Neuron (in vitro differentiated cells): ENCODE measurements around the gene ZBTB16.

Experiments used
- H2AFZ ChIP-seq: one replicate; pipeline ENCODE4 v1.6.1; 2013; ENCODE audit warnings: low read depth, mild to moderate bottlenecking, inconsistent platforms, low read length, moderate library complexity
- H3K27me3 ChIP-seq: one replicate; pipeline ENCODE4 v1.6.1; 2013; ENCODE audit warnings: low read length; ENCODE audit not compliant: insufficient read depth
- H3K36me3 ChIP-seq: one replicate; pipeline ENCODE4 v1.6.1; 2013; ENCODE audit warnings: low read length; ENCODE audit not compliant: insufficient read depth
- H3K4me1 ChIP-seq: one replicate; pipeline ENCODE4 v1.6.1; 2013; ENCODE audit warnings: low read length; ENCODE audit not compliant: insufficient read depth
- H3K4me3 ChIP-seq: 2 replicates; pipeline ENCODE4 v1.5.1; 2013; ENCODE audit warnings: mild to moderate bottlenecking, low read length, moderate library complexity
- H3K9me3 ChIP-seq: one replicate; pipeline ENCODE4 v1.6.1; 2013; ENCODE audit warnings: low read length

The ZBTB16 gene

DNA sequence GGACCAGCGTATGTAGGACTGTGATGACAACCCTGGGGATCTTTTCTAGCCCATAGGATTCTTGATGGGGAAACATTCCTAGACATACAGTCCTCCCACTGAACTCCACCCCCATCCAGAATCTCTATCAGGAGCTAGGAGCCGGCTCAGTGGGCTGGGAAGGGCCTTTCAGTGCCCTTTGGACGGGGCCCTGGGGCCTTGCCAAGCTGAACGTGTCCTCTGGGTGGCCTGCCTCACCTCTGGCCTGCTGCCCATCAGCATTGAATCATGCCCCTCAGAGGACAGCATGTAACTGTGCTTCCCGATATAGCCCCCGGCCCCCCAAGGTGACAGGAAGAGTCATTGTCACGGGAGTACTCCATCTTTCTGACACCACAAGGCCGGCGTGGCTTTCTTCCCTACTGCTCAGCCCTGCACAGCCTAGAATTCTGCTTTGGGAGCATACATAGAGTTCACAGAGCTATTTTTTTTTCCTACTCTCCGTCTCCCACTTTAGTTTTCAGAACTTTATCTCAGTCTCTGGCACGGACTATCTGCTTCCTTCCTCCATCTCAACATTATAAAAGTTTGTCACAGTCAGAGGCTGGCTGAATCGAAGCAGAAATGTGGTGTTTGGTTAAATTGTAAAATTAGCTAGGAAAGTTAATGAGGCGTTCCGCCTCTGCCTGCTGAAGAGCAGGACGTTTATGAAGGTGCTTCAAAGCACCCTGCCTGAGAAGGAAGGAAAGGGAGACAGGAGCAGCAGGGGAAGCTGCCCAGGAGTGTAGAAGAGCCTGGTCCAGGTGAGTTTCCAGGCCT lies 111.9 kb downstream of the ZBTB16 start:
- H3K9me3 ChIP-seq, result peaks cover 2% of the 10 kb centered on the region
- peaks cover 51% of the 10 kb centered on the region for H3K4me1 ChIP-seq
- H3K36me3 ChIP-seq, result no peaks in the 10 kb centered on the region
- no peak overlapping the region for H2AFZ ChIP-seq
- no peak overlapping the region for H3K4me3 ChIP-seq
- no peaks in the 10 kb centered on the region for H3K27me3 ChIP-seq

GRCh38 chr11:114172055-114172861 lies 112.7 kb downstream of the ZBTB16 start:
- Histone ChIP-seq H3K27me3 (no peaks in the 10 kb centered on the region), H3K4me1 (peaks cover 44% of the 10 kb centered on the region)

GRCh38 chr11:114172871-114173444 lies 113.4 kb downstream of the ZBTB16 start:
- Histone ChIP-seq H3K4me1 (peaks cover 37% of the 10 kb centered on the region), H3K27me3 (no peaks in the 10 kb centered on the region), H2AFZ (no peak overlapping the region), H3K4me3 (no peak overlapping the region), H3K36me3 (no peaks in the 10 kb centered on the region), H3K9me3 (peaks cover 2% of the 10 kb centered on the region)

More at GRCh38 chr11:114172055-114172861, 112.7 kb downstream of the ZBTB16 start:
- Histone ChIP-seq H3K4me3 (no peak overlapping the region), H2AFZ (no peak overlapping the region), H3K9me3 (peaks cover 2% of the 10 kb centered on the region), H3K36me3 (no peaks in the 10 kb centered on the region)

DNA sequence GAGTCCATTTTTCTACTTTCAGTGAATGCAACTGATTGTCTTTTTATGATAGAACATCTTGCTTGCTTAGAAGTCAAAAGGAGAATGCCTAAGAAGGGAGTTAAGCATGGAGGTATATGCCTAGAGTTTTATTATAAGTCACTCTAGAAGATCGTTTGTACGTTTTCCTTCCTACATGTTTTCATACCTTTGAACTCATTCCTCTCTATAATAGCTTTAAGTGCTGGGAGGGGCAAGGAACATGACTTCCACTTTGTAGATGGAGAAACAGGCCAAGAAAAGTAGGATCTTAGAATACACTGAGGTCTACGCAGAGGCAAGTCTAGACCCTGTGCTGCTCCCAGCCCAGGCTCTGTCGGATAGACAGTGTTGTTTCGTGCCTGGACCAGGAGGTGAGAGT lies 114.3 kb downstream of the ZBTB16 start:
- Histone ChIP-seq H3K4me3 (no peak overlapping the region), H3K27me3 (no peaks in the 10 kb centered on the region), H2AFZ (no peak overlapping the region), H3K4me1 (peaks cover 30% of the 10 kb centered on the region), H3K9me3 (peaks cover 2% of the 10 kb centered on the region), H3K36me3 (no peaks in the 10 kb centered on the region)

DNA sequence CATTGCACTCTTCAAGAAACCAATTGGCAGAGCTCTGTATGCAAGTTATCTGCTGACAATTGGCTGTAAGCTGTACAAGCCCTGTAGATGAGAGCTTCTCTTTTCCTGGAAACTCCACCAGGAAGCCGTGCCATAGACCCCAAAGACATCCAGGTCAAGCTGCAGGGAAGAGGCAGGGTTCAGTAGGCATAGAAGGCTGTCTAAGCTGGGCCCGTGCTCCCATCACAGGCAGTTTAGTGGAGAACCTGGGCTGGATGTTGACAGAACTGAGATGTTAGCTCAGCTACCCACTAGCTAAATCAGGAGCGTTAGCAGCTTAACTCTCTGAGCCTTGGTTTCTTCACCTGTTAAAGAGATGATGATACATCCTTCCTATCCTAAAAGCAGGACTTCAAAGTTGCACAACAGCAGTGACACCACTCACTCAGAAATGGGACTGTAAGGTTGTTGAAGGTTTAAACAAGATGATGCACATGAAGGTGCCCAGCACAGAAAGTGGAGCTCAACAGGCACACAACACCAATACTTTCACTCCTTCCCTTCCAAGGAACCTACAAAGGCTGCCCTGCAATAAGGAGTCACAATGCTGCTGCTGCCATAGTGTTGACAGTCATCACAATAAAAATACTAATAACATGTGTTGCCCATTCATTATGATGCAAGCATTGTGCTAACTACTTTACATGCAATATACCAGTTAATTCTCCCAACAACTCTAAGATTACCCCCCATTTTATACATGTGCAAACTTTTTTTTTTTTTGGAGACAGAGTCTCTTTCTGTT lies 115.4 kb downstream of the ZBTB16 start:
- no peaks in the 10 kb centered on the region for H3K36me3 ChIP-seq
- peaks cover 29% of the 10 kb centered on the region for H3K4me1 ChIP-seq
- H2AFZ ChIP-seq, result no peak overlapping the region
- no peaks in the 10 kb centered on the region for H3K27me3 ChIP-seq
- H3K9me3 ChIP-seq, result peaks cover 2% of the 10 kb centered on the region
- no peak overlapping the region for H3K4me3 ChIP-seq

DNA sequence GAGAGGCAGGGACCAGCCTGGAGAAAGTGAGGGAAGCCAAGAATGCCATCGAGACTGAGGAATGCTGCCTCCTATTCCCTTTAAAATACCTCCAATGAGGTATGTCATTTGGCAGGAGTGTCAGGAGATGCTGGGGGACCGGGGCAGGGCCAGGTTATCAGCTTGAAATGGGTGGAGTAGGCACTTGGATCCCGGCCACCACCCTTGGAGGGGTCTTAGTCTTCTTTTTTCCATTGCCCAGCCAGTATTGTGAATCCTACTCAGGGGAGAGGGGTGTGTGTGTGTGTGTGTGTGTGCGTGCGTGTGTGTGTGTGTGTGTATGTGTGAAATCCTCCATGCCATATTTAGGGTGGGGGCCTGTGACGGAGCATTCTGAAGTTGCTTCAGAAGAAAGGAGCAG lies 116.2 kb downstream of the ZBTB16 start:
- H3K27me3 ChIP-seq, result no peaks in the 10 kb centered on the region
- no peaks in the 10 kb centered on the region for H3K36me3 ChIP-seq
- peaks cover 22% of the 10 kb centered on the region for H3K4me1 ChIP-seq

GRCh38 chr11:114176321-114176720 lies 116.8 kb downstream of the ZBTB16 start:
- Histone ChIP-seq H3K9me3 (peaks cover 2% of the 10 kb centered on the region), H3K4me1 (peaks cover 16% of the 10 kb centered on the region)

More for the DNA sequence above, 116.2 kb downstream of the ZBTB16 start:
- no peak overlapping the region for H2AFZ ChIP-seq
- H3K9me3 ChIP-seq, result peaks cover 2% of the 10 kb centered on the region
- no peak overlapping the region for H3K4me3 ChIP-seq

GRCh38 chr11:114178656-114179055 lies 119.1 kb downstream of the ZBTB16 start:
- Histone ChIP-seq H3K4me1 (peaks cover 29% of the 10 kb centered on the region), H3K4me3 (no peak overlapping the region)

More at GRCh38 chr11:114176321-114176720, 116.8 kb downstream of the ZBTB16 start:
- Histone ChIP-seq H2AFZ (no peak overlapping the region), H3K36me3 (no peaks in the 10 kb centered on the region), H3K4me3 (no peak overlapping the region), H3K27me3 (no peaks in the 10 kb centered on the region)

DNA sequence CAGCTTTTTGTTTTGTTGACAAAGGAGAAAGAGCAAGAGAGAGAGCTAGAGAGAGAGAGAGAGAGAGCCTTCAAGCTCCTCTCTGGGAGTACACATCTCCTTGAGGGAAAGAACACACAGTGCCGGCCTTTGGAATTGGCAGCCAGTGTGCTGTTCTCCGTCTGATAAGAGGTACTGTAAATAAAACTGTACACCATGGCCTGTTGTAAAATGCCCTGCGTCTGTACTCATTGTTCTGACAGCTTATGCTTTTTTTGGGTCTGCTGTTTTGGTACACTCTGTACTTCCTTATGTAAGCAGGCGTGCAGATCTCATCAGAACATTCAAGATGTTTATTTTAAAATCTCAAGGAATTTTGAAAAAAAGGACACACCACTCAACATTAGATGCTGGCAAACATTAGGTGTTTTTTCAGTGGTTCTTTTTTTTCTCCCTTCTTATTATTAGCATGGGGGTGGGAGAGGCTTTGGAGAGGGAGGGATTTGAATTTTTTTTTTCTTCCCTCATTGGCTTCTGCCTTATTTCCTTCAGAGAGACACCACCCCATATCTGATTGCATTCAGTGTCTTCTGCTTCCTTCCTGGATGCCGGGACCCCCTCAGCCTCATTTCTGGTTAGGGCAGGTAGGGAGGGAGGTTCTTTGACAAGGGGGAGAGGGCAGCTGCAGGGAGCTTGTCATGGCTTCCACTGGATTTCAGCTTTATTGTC lies 119.9 kb downstream of the ZBTB16 start:
- H3K27me3 ChIP-seq, result no peaks in the 10 kb centered on the region
- H3K4me3 ChIP-seq, result no peak overlapping the region
- H3K4me1 ChIP-seq, result peaks cover 30% of the 10 kb centered on the region

More at GRCh38 chr11:114178656-114179055, 119.1 kb downstream of the ZBTB16 start:
- Histone ChIP-seq H3K27me3 (no peaks in the 10 kb centered on the region), H3K9me3 (peaks cover 2% of the 10 kb centered on the region), H3K36me3 (no peaks in the 10 kb centered on the region), H2AFZ (no peak overlapping the region)

DNA sequence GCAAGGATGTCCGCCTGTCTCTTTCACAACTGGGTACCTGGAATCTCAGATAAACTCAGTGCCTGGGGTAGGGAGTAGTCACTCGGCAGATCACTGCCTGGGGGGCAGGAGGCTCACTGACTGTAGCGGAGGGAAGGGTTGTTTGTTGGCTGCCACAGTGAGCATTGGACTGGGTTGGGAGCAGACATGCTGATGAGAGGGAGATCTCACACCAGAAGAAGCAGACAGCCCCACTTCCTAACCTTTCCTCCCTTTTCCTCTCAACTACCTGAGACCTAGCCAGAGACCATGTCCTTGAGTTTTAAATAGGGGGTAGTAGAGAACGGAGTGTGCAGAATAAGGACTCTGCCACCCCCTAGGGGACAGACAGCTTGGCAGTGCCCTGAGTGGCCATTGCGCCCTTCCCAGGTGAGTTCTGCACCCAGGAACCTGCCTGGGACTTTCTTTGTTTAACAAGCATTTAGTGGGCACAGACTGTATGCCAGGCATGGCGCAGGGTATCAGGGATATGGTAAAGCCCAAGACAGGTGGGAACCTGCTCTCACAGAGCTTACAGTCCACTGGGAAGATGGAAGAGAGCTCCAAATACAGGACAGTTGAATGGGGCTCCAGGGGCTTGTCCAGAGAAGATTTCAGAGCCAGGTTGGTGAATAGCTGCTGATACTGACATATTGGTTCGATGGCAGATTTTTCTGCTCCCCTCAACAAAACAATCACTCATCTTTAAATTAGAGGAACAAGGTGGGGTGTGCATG lies 121.0 kb downstream of the ZBTB16 start:
- Histone ChIP-seq H3K4me1 (peaks cover 30% of the 10 kb centered on the region), H2AFZ (no peak overlapping the region), H3K27me3 (no peaks in the 10 kb centered on the region), H3K36me3 (peaks cover 4% of the 10 kb centered on the region), H3K4me3 (no peak overlapping the region), H3K9me3 (peaks cover 4% of the 10 kb centered on the region)

More for the DNA sequence above, 119.9 kb downstream of the ZBTB16 start:
- Histone ChIP-seq H3K36me3 (no peaks in the 10 kb centered on the region), H3K9me3 (peaks cover 2% of the 10 kb centered on the region), H2AFZ (no peak overlapping the region)

DNA sequence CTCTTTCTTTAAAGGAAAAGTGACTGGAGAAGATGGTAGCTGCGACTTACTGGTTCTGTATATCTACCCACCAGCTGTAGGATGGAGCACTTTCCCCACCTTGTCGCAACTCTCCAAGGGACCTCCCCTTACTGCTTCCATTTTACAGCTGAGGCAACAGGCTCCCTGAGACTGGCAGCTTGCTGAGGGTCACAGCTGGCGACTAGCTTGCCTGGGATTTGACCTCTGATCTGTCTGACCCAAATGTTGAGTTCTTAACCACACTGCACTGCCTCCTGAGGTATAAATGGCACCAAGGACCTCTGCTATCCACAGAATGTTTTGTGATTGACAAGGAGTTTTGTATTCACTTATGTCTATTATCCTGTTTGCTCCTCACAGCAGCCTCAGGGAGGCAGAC lies 121.7 kb downstream of the ZBTB16 start:
- no peak overlapping the region for H2AFZ ChIP-seq
- H3K27me3 ChIP-seq, result no peaks in the 10 kb centered on the region
- H3K4me3 ChIP-seq, result no peak overlapping the region
- H3K4me1 ChIP-seq, result peaks cover 30% of the 10 kb centered on the region
- H3K9me3 ChIP-seq, result peaks cover 2% of the 10 kb centered on the region
- H3K36me3 ChIP-seq, result peaks cover 4% of the 10 kb centered on the region
